CD14-positive monocyte (primary cell): ENCODE data around the gene TMEM117. TPM values are rescaled to one million over a fixed set of nuclear protein-coding genes. Genes with fewer than 3 reads are reported as not detected.

Experiments
- DNase-seq, 3 donors: peaks; one replicate each; pipeline ENCODE4 v3.0.0-alpha.2; 2011 to 2022
- H2AFZ ChIP-seq: 2 replicates; pipeline ENCODE4 v1.6.0; 2012; ENCODE audit warnings: mild to moderate bottlenecking, low read depth, low read length, inconsistent platforms; ENCODE audit not compliant: insufficient read depth, poor library complexity, severe bottlenecking
- H3K27ac ChIP-seq, 2 donors: 1 replicate in 1 of 2; 2 replicates in 1 of 2; pipeline ENCODE4 v1.5.1; 2012 to 2013; ENCODE audit warnings: low read length in 2 of 2, control low read depth in 1 of 2, inconsistent platforms in 1 of 2, low read depth in 1 of 2, mild to moderate bottlenecking in 1 of 2
- H3K27me3 ChIP-seq, 2 donors: one replicate each; pipeline versions ENCODE4 v1.6.0 to v1.6.1; 2011 to 2013; ENCODE audit warnings: low read length in 2 of 2; ENCODE audit not compliant: control insufficient read depth in 2 of 2, insufficient read depth in 2 of 2
- H3K36me3 ChIP-seq, 2 donors: replicated peaks in 1 of 2; 1 replicate in 1 of 2; 2 replicates in 1 of 2; pipeline versions ENCODE4 v1.5.1 to v1.6.1; 2012 to 2013; ENCODE audit warnings: low read length in 2 of 2, control low read depth in 1 of 2, inconsistent platforms in 1 of 2, mild to moderate bottlenecking in 1 of 2; ENCODE audit not compliant: insufficient read depth in 2 of 2, control insufficient read depth in 1 of 2
- H3K4me1 ChIP-seq, 2 donors: 1 replicate in 1 of 2; 2 replicates in 1 of 2; pipeline versions ENCODE4 v1.5.1 to v1.6.1; 2012 to 2013; ENCODE audit warnings: low read length in 2 of 2, control low read depth in 1 of 2, inconsistent platforms in 1 of 2, mild to moderate bottlenecking in 1 of 2, moderate library complexity in 1 of 2; ENCODE audit not compliant: insufficient read depth in 2 of 2, control insufficient read depth in 1 of 2
- H3K4me2 ChIP-seq: replicated peaks from 2 replicates; pipeline ENCODE3; 2012; ENCODE audit warnings: low read length, moderate library complexity, mild to moderate bottlenecking; ENCODE audit not compliant: poor library complexity, severe bottlenecking; ENCODE audit errors: extremely low read depth
- H3K4me3 ChIP-seq, 3 experiments: fragments of 200-600 bp in 1 of 3; sonication (generic) in 1 of 3; replicated peaks in 1 of 3; 1 replicate in 2 of 3; 2 replicates in 1 of 3; pipeline ENCODE4 v1.5.1; 2011 to 2013; ENCODE audit warnings: low read length in 3 of 3, mild to moderate bottlenecking in 3 of 3, control low read depth in 2 of 3, low read depth in 2 of 3, inconsistent platforms in 1 of 3, moderate library complexity in 1 of 3
- H3K79me2 ChIP-seq: 2 replicates; pipeline ENCODE4 v1.6.0; 2012; ENCODE audit warnings: mild to moderate bottlenecking, control low read depth, inconsistent platforms, low read length, moderate library complexity; ENCODE audit not compliant: insufficient read depth
- H3K9ac ChIP-seq: 2 replicates; pipeline ENCODE4 v1.6.0; 2017; ENCODE audit warnings: low read length, mild to moderate bottlenecking; ENCODE audit not compliant: insufficient read depth, poor library complexity, severe bottlenecking
- H3K9me3 ChIP-seq, 2 donors: replicated peaks in 1 of 2; 1 replicate in 1 of 2; 2 replicates in 1 of 2; pipeline versions ENCODE4 v1.5.1 to v1.6.1; 2012 to 2013; ENCODE audit warnings: low read length in 2 of 2, control low read depth in 1 of 2; ENCODE audit not compliant: control insufficient read depth in 1 of 2, insufficient read depth in 1 of 2
- H4K20me1 ChIP-seq: 2 replicates; pipeline ENCODE4 v1.6.0; 2012; ENCODE audit warnings: mild to moderate bottlenecking, low read length, control low read depth, moderate library complexity; ENCODE audit not compliant: insufficient read depth
- H3K27ac Mint-ChIP-seq, 7 donors: one replicate each; pipeline ENCODE4 v1.8.0; 2020; ENCODE audit warnings: mild to moderate bottlenecking in 7 of 7, mixed read lengths in 7 of 7, moderate library complexity in 6 of 7, inconsistent platforms in 2 of 7
- H3K27me3 Mint-ChIP-seq, 3 donors: one replicate each; pipeline ENCODE4 v1.8.0; 2021 to 2022; ENCODE audit warnings: low read depth in 3 of 3, mild to moderate bottlenecking in 3 of 3, mixed read lengths in 3 of 3, moderate library complexity in 3 of 3, inconsistent platforms in 1 of 3
- H3K36me3 Mint-ChIP-seq, 2 donors: one replicate each; pipeline ENCODE4 v1.8.0; 2020; ENCODE audit warnings: mixed read lengths in 2 of 2, inconsistent platforms in 1 of 2, mild to moderate bottlenecking in 1 of 2
- H3K4me1 Mint-ChIP-seq: one replicate; pipeline ENCODE4 v1.8.0; 2020; ENCODE audit warnings: mild to moderate bottlenecking, mixed read lengths
- H3K4me3 Mint-ChIP-seq, 2 donors: one replicate each; pipeline ENCODE4 v1.8.0; 2020; ENCODE audit warnings: mild to moderate bottlenecking in 2 of 2, mixed read lengths in 2 of 2, moderate library complexity in 1 of 2
- H3K9me3 Mint-ChIP-seq, 7 donors: one replicate each; pipeline ENCODE4 v1.8.0; 2020 to 2022; ENCODE audit warnings: mixed read lengths in 7 of 7, mild to moderate bottlenecking in 6 of 7, moderate library complexity in 6 of 7, inconsistent platforms in 2 of 7
- CTCF ChIP-seq: fragments of 200-600 bp; IDR thresholded peaks from one replicate; pipeline ENCODE4 v1.8.0; 2022; ENCODE audit warnings: antibody characterized with exemption, mild to moderate bottlenecking
- WGBS: methylation state at CpG from one replicate; pipeline ENCODE4 v1.1.5; 2013; ENCODE audit warnings: missing lambda C conversion rate; ENCODE audit not compliant: insufficient coverage; 5-methylcytosine and 5-hydroxymethylcytosine counted together
- intact Hi-C, 2 donors: fragments of 100-400 bp; cut with micrococcal nuclease; formaldehyde crosslinking; loops; one replicate each; pipeline versions ENCODE4 v1.15.0 to v1.15.1; 2023
- polyA plus RNA-seq, 3 donors: library from polyadenylated mRNA; depleted of rRNA in 1 of 3; unstranded in 2 of 3; stranded (reverse) in 1 of 3; fragments of 300-500 nt in 2 of 3; fragments of >200 nt in 1 of 3; fragmentation: Illumina TruSeq in 2 of 3; gene quantifications; 1 replicate in 2 of 3; 2 replicates in 1 of 3; pipeline ENCODE4 v1.2.3, GENCODE V29; 2012 to 2021

Gene TMEM117
- polyA plus RNA-seq, 3 donors, result 0.11 to 0.42 TPM; not detected in 1

DNA sequence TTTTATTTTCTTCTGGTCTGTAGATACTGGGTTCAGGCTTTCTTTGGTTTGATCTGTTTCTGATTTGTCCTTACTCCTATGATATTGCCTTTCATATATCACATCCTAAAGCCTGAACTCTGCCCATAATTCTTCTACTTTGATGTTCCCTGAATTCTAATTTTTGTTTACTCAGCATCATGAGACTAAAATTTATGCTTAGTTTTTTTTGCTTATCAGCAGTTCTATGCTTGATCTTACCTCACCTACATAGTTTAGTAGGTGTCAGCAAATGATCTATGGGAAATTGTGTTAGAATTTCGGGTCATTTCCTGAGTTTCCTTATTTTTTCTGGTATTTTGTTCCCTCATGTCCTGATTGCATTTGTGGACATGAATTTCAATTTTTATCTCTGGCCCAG is 94.2 kb downstream of the TMEM117 start:
- no peak for DNase-seq
- no CpG with 5 or more reads among the region's 1 CpG for WGBS
- no peaks in the 10 kb centered on the region for H3K27me3 ChIP-seq
- H3K36me3 ChIP-seq, result no peaks in the 10 kb centered on the region
- no peak overlapping the region for H3K9ac ChIP-seq
- Mint-ChIP-seq H3K4me1 (no peaks in the 10 kb centered on the region), H3K9me3 (peaks cover 0 to 11% (median 8%) of the 10 kb centered on the region in 7 donors), H3K27ac (no peak overlapping the region), H3K4me3 (no peak overlapping the region), H3K36me3 (no peaks in the 10 kb centered on the region), H3K27me3 (peaks cover 0 to 2% (median 1%) of the 10 kb centered on the region in 3 donors)
- H3K9me3 ChIP-seq, result peaks cover 0 to 3% of the 10 kb centered on the region in 2 donors
- H3K4me3 ChIP-seq, result no peak overlapping the region
- H3K27ac ChIP-seq, result no peak overlapping the region
- H2AFZ ChIP-seq, result no peak overlapping the region
- H3K4me2 ChIP-seq, result no peak overlapping the region
- intact Hi-C loops, result no loop called here
- no peaks in the 10 kb centered on the region for H4K20me1 ChIP-seq
- H3K79me2 ChIP-seq, result no peaks in the 10 kb centered on the region
- no peak for TF ChIP-seq CTCF
- H3K4me1 ChIP-seq, result no peaks in the 10 kb centered on the region

GRCh38 chr12:43931187-43931586 is 95.3 kb downstream of the TMEM117 start:
- Mint-ChIP-seq H3K27me3 (peaks cover 0 to 2% (median 1%) of the 10 kb centered on the region in 3 donors), H3K4me1 (no peaks in the 10 kb centered on the region), H3K36me3 (no peaks in the 10 kb centered on the region), H3K4me3 (no peak overlapping the region), H3K9me3 (peaks cover 0 to 11% (median 8%) of the 10 kb centered on the region in 7 donors), H3K27ac (no peak overlapping the region)
- Histone ChIP-seq H3K4me1 (no peaks in the 10 kb centered on the region), H3K4me3 (no peak overlapping the region), H3K27me3 (no peaks in the 10 kb centered on the region), H3K4me2 (no peak overlapping the region), H3K9ac (no peak overlapping the region), H3K27ac (no peak overlapping the region), H4K20me1 (no peaks in the 10 kb centered on the region), H2AFZ (no peak overlapping the region), H3K36me3 (no peaks in the 10 kb centered on the region), H3K79me2 (no peaks in the 10 kb centered on the region), H3K9me3 (peaks cover 0 to 3% of the 10 kb centered on the region in 2 donors)
- no peak for TF ChIP-seq CTCF
- intact Hi-C loops, result no loop called here
- no peak for DNase-seq
- WGBS, result no CpG with 5 or more reads among the region's 2 CpGs
